HFF-Myc (cell line): Measurements from ENCODE around the gene CHFR.

Source experiments
- DNase-seq: peaks from one replicate; pipeline ENCODE4 v3.0.0-alpha.2; 2011; ENCODE audit warnings: low read depth; ENCODE audit errors: extremely low read depth
- H3K4me3 ChIP-seq: replicated peaks from 2 replicates; pipeline ENCODE4 v1.5.1; 2011; ENCODE audit warnings: low read depth, mild to moderate bottlenecking, control low read depth, low read length
- TF ChIP-seq, protein P1 (sequence below): IDR thresholded peaks from 2 replicates; pipeline ENCODE4 v1.5.1; 2012; ENCODE audit warnings: mild to moderate bottlenecking, low read depth, low read length, control low read depth; ENCODE audit errors: missing control alignments

Gene CHFR

GRCh38 chr12:132784580-132784979 is 102.8 kb downstream of the CHFR start:
- H3K4me3 ChIP-seq: no peak overlapping the region
- TF ChIP-seq, protein P1, sequence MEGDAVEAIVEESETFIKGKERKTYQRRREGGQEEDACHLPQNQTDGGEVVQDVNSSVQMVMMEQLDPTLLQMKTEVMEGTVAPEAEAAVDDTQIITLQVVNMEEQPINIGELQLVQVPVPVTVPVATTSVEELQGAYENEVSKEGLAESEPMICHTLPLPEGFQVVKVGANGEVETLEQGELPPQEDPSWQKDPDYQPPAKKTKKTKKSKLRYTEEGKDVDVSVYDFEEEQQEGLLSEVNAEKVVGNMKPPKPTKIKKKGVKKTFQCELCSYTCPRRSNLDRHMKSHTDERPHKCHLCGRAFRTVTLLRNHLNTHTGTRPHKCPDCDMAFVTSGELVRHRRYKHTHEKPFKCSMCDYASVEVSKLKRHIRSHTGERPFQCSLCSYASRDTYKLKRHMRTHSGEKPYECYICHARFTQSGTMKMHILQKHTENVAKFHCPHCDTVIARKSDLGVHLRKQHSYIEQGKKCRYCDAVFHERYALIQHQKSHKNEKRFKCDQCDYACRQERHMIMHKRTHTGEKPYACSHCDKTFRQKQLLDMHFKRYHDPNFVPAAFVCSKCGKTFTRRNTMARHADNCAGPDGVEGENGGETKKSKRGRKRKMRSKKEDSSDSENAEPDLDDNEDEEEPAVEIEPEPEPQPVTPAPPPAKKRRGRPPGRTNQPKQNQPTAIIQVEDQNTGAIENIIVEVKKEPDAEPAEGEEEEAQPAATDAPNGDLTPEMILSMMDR: no peak

GRCh38 chr12:132783917-132784531 is 103.4 kb downstream of the CHFR start:
- no peak overlapping the region for H3K4me3 ChIP-seq
- TF ChIP-seq, protein P1: no peak
- DNase-seq: no peak

More at GRCh38 chr12:132784580-132784979, 102.8 kb downstream of the CHFR start:
- DNase-seq: no peak
